Measurements from ENCODE around the gene LPO. TPM values are rescaled to one million over a fixed set of nuclear protein-coding genes. Genes with fewer than 3 reads are reported as not detected.

Gene LPO
- total RNA-seq, 1 donor from 2014 or later, result not detected

GRCh38 chr17:58267347-58268324 is 29.3 kb downstream of the LPO start:
- H3K36me3 ChIP-seq (ENCODE audit: control insufficient read depth in 3 of 3, insufficient read depth in 3 of 3, low read length in 3 of 3), result no peaks in the 10 kb centered on the region
- H3K27me3 ChIP-seq (ENCODE audit: control insufficient read depth in 3 of 3, insufficient read depth in 3 of 3, low read length in 3 of 3), result peaks cover 8 to 26% (median 14%) of the 10 kb centered on the region in 3 donors
- H3K9ac ChIP-seq (ENCODE audit: low read depth in 1 of 3, low read length in 3 of 3), result no peak overlapping the region
- H3K27ac ChIP-seq (ENCODE audit: low read depth, low read length), result no peak overlapping the region
- H3K9me3 ChIP-seq (ENCODE audit: control insufficient read depth in 3 of 3, low read length in 3 of 3), result no peaks in the 10 kb centered on the region
- H3K4me1 ChIP-seq (ENCODE audit: control insufficient read depth in 3 of 3, insufficient read depth in 3 of 3, low read length in 3 of 3), result peaks cover 0 to 3% (median 0%) of the 10 kb centered on the region in 3 donors
- H3K4me3 ChIP-seq (ENCODE audit: low read length in 3 of 3), result no peak overlapping the region

GRCh38 chr17:58268326-58268725 is 29.9 kb downstream of the LPO start:
- no peak overlapping the region for H3K4me3 ChIP-seq (ENCODE audit: low read length in 3 of 3)
- H3K36me3 ChIP-seq (ENCODE audit: control insufficient read depth in 3 of 3, insufficient read depth in 3 of 3, low read length in 3 of 3), result no peaks in the 10 kb centered on the region
- no peak overlapping the region for H3K9ac ChIP-seq (ENCODE audit: low read depth in 1 of 3, low read length in 3 of 3)
- H3K4me1 ChIP-seq (ENCODE audit: control insufficient read depth in 3 of 3, insufficient read depth in 3 of 3, low read length in 3 of 3), result peaks cover 0 to 3% (median 0%) of the 10 kb centered on the region in 3 donors
- H3K9me3 ChIP-seq (ENCODE audit: control insufficient read depth in 3 of 3, low read length in 3 of 3), result no peaks in the 10 kb centered on the region
- peaks cover 8 to 23% (median 14%) of the 10 kb centered on the region in 3 donors for H3K27me3 ChIP-seq (ENCODE audit: control insufficient read depth in 3 of 3, insufficient read depth in 3 of 3, low read length in 3 of 3)
- H3K27ac ChIP-seq (ENCODE audit: low read depth, low read length), result no peak overlapping the region

GRCh38 chr17:58268774-58269556 is 30.6 kb downstream of the LPO start:
- H3K27me3 ChIP-seq (ENCODE audit: control insufficient read depth in 3 of 3, insufficient read depth in 3 of 3, low read length in 3 of 3), result peaks cover 3 to 19% (median 8%) of the 10 kb centered on the region in 3 donors
- H3K9ac ChIP-seq (ENCODE audit: low read depth in 1 of 3, low read length in 3 of 3), result no peak overlapping the region
- no peaks in the 10 kb centered on the region for H3K4me1 ChIP-seq (ENCODE audit: control insufficient read depth in 3 of 3, insufficient read depth in 3 of 3, low read length in 3 of 3)
- H3K36me3 ChIP-seq (ENCODE audit: control insufficient read depth in 3 of 3, insufficient read depth in 3 of 3, low read length in 3 of 3), result no peaks in the 10 kb centered on the region
- no peaks in the 10 kb centered on the region for H3K9me3 ChIP-seq (ENCODE audit: control insufficient read depth in 3 of 3, low read length in 3 of 3)
- no peak overlapping the region for H3K4me3 ChIP-seq (ENCODE audit: low read length in 3 of 3)
- no peak overlapping the region for H3K27ac ChIP-seq (ENCODE audit: low read depth, low read length)

- H3K36me3 ChIP-seq (ENCODE audit: control insufficient read depth in 3 of 3, insufficient read depth in 3 of 3, low read length in 3 of 3), result no peaks in the 10 kb centered on the region
- H3K9me3 ChIP-seq (ENCODE audit: control insufficient read depth in 3 of 3, low read length in 3 of 3), result no peaks in the 10 kb centered on the region
- H3K9ac ChIP-seq (ENCODE audit: low read depth in 1 of 3, low read length in 3 of 3), result no peak overlapping the region
- peaks cover 0 to 14% (median 7%) of the 10 kb centered on the region in 3 donors for H3K27me3 ChIP-seq (ENCODE audit: control insufficient read depth in 3 of 3, insufficient read depth in 3 of 3, low read length in 3 of 3)
- H3K27ac ChIP-seq (ENCODE audit: low read depth, low read length), result no peak overlapping the region
- H3K4me1 ChIP-seq (ENCODE audit: control insufficient read depth in 3 of 3, insufficient read depth in 3 of 3, low read length in 3 of 3), result no peaks in the 10 kb centered on the region
- H3K4me3 ChIP-seq (ENCODE audit: low read length in 3 of 3), result no peak overlapping the region
Observed at GRCh38 chr17:58269557-58270291, 31.3 kb downstream of the LPO start.

- Histone ChIP-seq H3K9ac (ENCODE audit: low read depth in 1 of 3, low read length in 3 of 3) (no peak overlapping the region), H3K27me3 (ENCODE audit: control insufficient read depth in 3 of 3, insufficient read depth in 3 of 3, low read length in 3 of 3) (peaks cover 0 to 10% (median 4%) of the 10 kb centered on the region in 3 donors), H3K4me1 (ENCODE audit: control insufficient read depth in 3 of 3, insufficient read depth in 3 of 3, low read length in 3 of 3) (no peaks in the 10 kb centered on the region), H3K4me3 (ENCODE audit: low read length in 3 of 3) (no peak overlapping the region), H3K27ac (ENCODE audit: low read depth, low read length) (no peak overlapping the region), H3K9me3 (ENCODE audit: control insufficient read depth in 3 of 3, low read length in 3 of 3) (no peaks in the 10 kb centered on the region), H3K36me3 (ENCODE audit: control insufficient read depth in 3 of 3, insufficient read depth in 3 of 3, low read length in 3 of 3) (no peaks in the 10 kb centered on the region)
Observed at GRCh38 chr17:58270476-58271215, 32.3 kb downstream of the LPO start.

- Histone ChIP-seq H3K27me3 (ENCODE audit: control insufficient read depth in 3 of 3, insufficient read depth in 3 of 3, low read length in 3 of 3) (peaks cover 0 to 4% (median 0%) of the 10 kb centered on the region in 3 donors), H3K9me3 (ENCODE audit: control insufficient read depth in 3 of 3, low read length in 3 of 3) (no peaks in the 10 kb centered on the region), H3K27ac (ENCODE audit: low read depth, low read length) (no peak overlapping the region), H3K9ac (ENCODE audit: low read depth in 1 of 3, low read length in 3 of 3) (no peak overlapping the region), H3K4me1 (ENCODE audit: control insufficient read depth in 3 of 3, insufficient read depth in 3 of 3, low read length in 3 of 3) (no peaks in the 10 kb centered on the region), H3K36me3 (ENCODE audit: control insufficient read depth in 3 of 3, insufficient read depth in 3 of 3, low read length in 3 of 3) (no peaks in the 10 kb centered on the region), H3K4me3 (ENCODE audit: low read length in 3 of 3) (no peak overlapping the region)
Observed at GRCh38 chr17:58271216-58271931, 33.0 kb downstream of the LPO start.

GRCh38 chr17:58272367-58273280 is 34.2 kb downstream of the LPO start:
- Histone ChIP-seq H3K4me3 (ENCODE audit: low read length in 3 of 3) (no peak overlapping the region), H3K27me3 (ENCODE audit: control insufficient read depth in 3 of 3, insufficient read depth in 3 of 3, low read length in 3 of 3) (no peaks in the 10 kb centered on the region), H3K27ac (ENCODE audit: low read depth, low read length) (no peak overlapping the region), H3K36me3 (ENCODE audit: control insufficient read depth in 3 of 3, insufficient read depth in 3 of 3, low read length in 3 of 3) (no peaks in the 10 kb centered on the region), H3K4me1 (ENCODE audit: control insufficient read depth in 3 of 3, insufficient read depth in 3 of 3, low read length in 3 of 3) (no peaks in the 10 kb centered on the region), H3K9ac (ENCODE audit: low read depth in 1 of 3, low read length in 3 of 3) (no peak overlapping the region), H3K9me3 (ENCODE audit: control insufficient read depth in 3 of 3, low read length in 3 of 3) (no peaks in the 10 kb centered on the region)

- Histone ChIP-seq H3K36me3 (ENCODE audit: control insufficient read depth in 3 of 3, insufficient read depth in 3 of 3, low read length in 3 of 3) (no peaks in the 10 kb centered on the region), H3K4me3 (ENCODE audit: low read length in 3 of 3) (no peak overlapping the region), H3K27ac (ENCODE audit: low read depth, low read length) (no peak overlapping the region), H3K9ac (ENCODE audit: low read depth in 1 of 3, low read length in 3 of 3) (no peak overlapping the region), H3K9me3 (ENCODE audit: control insufficient read depth in 3 of 3, low read length in 3 of 3) (no peaks in the 10 kb centered on the region), H3K4me1 (ENCODE audit: control insufficient read depth in 3 of 3, insufficient read depth in 3 of 3, low read length in 3 of 3) (peaks cover 0 to 4% (median 3%) of the 10 kb centered on the region in 3 donors), H3K27me3 (ENCODE audit: control insufficient read depth in 3 of 3, insufficient read depth in 3 of 3, low read length in 3 of 3) (no peaks in the 10 kb centered on the region)
Observed at GRCh38 chr17:58273453-58274104, 35.2 kb downstream of the LPO start.

Measured in skeletal muscle tissue (tissue), 4 donors.